Natural killer cell (primary cell): Measurements from ENCODE around the gene GPER1. TPM values are rescaled to one million over a fixed set of nuclear protein-coding genes. Genes with fewer than 3 reads are reported as not detected.

Experiments
- ATAC-seq, 3 donors: fragments of 150-1000 bp in 2 of 3; fragments of 200-7000 bp in 1 of 3; cut with Tn5 transposase; 1 replicate in 1 of 3; 2 replicates in 2 of 3; pipeline ENCODE4 v1.10.0; 2021; ENCODE audit warnings: mild to moderate bottlenecking in 2 of 3, moderate library complexity in 2 of 3
- DNase-seq, 2 donors: peaks; one replicate each; pipeline versions ENCODE4 v3.0.0 to v3.0.0-alpha.2; 2013 to 2021; ENCODE audit warnings: mixed read lengths in 1 of 2
- H3K27ac ChIP-seq: one replicate; pipeline ENCODE4 v1.5.1; 2013; ENCODE audit warnings: mild to moderate bottlenecking, low read length
- H3K27me3 ChIP-seq: one replicate; pipeline ENCODE4 v1.6.1; 2013; ENCODE audit warnings: low read length; ENCODE audit not compliant: control insufficient read depth, insufficient read depth
- H3K36me3 ChIP-seq: one replicate; pipeline ENCODE4 v1.6.1; 2013; ENCODE audit warnings: low read length; ENCODE audit not compliant: control insufficient read depth, insufficient read depth
- H3K4me1 ChIP-seq: one replicate; pipeline ENCODE4 v1.6.1; 2013; ENCODE audit warnings: low read length; ENCODE audit not compliant: control insufficient read depth, insufficient read depth
- H3K4me3 ChIP-seq: one replicate; pipeline ENCODE4 v1.5.1; 2013; ENCODE audit warnings: low read length
- H3K9me3 ChIP-seq: one replicate; pipeline ENCODE4 v1.6.1; 2013; ENCODE audit warnings: low read length; ENCODE audit not compliant: control insufficient read depth, insufficient read depth
- H3K27ac Mint-ChIP-seq, 2 donors: one replicate each; pipeline ENCODE4 v1.8.0; 2022; ENCODE audit warnings: mild to moderate bottlenecking in 2 of 2, mixed read lengths in 2 of 2, moderate library complexity in 1 of 2
- H3K27me3 Mint-ChIP-seq, 2 donors: one replicate each; pipeline ENCODE4 v1.8.0; 2022; ENCODE audit warnings: low read depth in 2 of 2, mixed read lengths in 2 of 2
- H3K36me3 Mint-ChIP-seq: one replicate; pipeline ENCODE4 v1.8.0; 2022; ENCODE audit warnings: mixed read lengths
- H3K4me1 Mint-ChIP-seq, 2 donors: one replicate each; pipeline ENCODE4 v1.8.0; 2022; ENCODE audit warnings: mixed read lengths in 2 of 2
- H3K4me3 Mint-ChIP-seq: one replicate; pipeline ENCODE4 v1.8.0; 2022; ENCODE audit warnings: mild to moderate bottlenecking, moderate library complexity, mixed read lengths
- H3K9me3 Mint-ChIP-seq, 2 donors: one replicate each; pipeline ENCODE4 v1.8.0; 2022; ENCODE audit warnings: mixed read lengths in 2 of 2
- WGBS: methylation state at CpG from one replicate; pipeline ENCODE4 v1.1.7; 2013; ENCODE audit warnings: missing lambda C conversion rate; ENCODE audit not compliant: insufficient coverage; 5-methylcytosine and 5-hydroxymethylcytosine counted together
- intact Hi-C: fragments of 100-400 bp; cut with micrococcal nuclease; formaldehyde crosslinking; loops from one replicate; pipeline ENCODE4 v1.14.2; 2022
- total RNA-seq, 4 donors: library from RNA; stranded (reverse); fragments of 120-200 nt in 1 of 4; gene quantifications; one replicate each; pipeline versions ENCODE4 v1.2.3 to v1.2.4, GENCODE V29; 2013 to 2022
- TF ChIP-seq, protein P1 (sequence below): fragments of 200-600 bp; IDR thresholded peaks from one replicate; pipeline ENCODE4 v1.8.0; 2022; ENCODE audit warnings: antibody characterized with exemption

Gene GPER1
- total RNA-seq, 3 donors from 2014 or later (not counting 1 experiment from before 2014, with no cell fraction given): 0.25 to 0.26 TPM; not detected in 1

DNA sequence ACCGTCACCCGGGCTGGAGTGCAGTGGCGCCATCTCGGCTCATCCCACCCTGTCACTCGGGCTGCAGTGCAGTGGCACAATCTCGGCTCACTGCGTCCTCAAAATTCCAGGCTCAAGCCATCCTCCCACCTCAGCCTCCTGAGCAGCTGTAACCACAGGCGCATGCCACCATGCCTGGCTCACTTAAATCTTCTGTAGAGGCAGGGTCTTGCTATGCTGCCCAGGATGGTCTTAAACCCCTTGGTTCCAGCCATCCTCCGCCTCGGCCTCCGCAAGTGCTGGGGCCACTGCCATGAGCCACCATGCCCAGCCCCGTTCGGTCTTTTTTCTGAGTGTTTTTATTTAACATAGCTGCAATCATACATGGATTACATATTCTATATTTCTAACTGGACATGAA lies 41.5 kb downstream of the GPER1 start:
- Mint-ChIP-seq H3K4me3 (no peak overlapping the region), H3K27me3 (no peaks in the 10 kb centered on the region), H3K36me3 (no peaks in the 10 kb centered on the region), H3K9me3 (no peaks in the 10 kb centered on the region), H3K4me1 (no peaks in the 10 kb centered on the region), H3K27ac (no peak overlapping the region)
- Histone ChIP-seq H3K4me1 (no peaks in the 10 kb centered on the region), H3K36me3 (peaks cover 4% of the 10 kb centered on the region), H3K27ac (no peak overlapping the region), H3K27me3 (no peaks in the 10 kb centered on the region), H3K9me3 (no peaks in the 10 kb centered on the region), H3K4me3 (no peak overlapping the region)
- intact Hi-C loops: no loop called here
- ATAC-seq (no peak), DNase-seq (no peak)
- WGBS: 96% methylated on average over 13 of the region's 13 CpGs
- TF ChIP-seq, protein P1, sequence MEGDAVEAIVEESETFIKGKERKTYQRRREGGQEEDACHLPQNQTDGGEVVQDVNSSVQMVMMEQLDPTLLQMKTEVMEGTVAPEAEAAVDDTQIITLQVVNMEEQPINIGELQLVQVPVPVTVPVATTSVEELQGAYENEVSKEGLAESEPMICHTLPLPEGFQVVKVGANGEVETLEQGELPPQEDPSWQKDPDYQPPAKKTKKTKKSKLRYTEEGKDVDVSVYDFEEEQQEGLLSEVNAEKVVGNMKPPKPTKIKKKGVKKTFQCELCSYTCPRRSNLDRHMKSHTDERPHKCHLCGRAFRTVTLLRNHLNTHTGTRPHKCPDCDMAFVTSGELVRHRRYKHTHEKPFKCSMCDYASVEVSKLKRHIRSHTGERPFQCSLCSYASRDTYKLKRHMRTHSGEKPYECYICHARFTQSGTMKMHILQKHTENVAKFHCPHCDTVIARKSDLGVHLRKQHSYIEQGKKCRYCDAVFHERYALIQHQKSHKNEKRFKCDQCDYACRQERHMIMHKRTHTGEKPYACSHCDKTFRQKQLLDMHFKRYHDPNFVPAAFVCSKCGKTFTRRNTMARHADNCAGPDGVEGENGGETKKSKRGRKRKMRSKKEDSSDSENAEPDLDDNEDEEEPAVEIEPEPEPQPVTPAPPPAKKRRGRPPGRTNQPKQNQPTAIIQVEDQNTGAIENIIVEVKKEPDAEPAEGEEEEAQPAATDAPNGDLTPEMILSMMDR: no peak

DNA sequence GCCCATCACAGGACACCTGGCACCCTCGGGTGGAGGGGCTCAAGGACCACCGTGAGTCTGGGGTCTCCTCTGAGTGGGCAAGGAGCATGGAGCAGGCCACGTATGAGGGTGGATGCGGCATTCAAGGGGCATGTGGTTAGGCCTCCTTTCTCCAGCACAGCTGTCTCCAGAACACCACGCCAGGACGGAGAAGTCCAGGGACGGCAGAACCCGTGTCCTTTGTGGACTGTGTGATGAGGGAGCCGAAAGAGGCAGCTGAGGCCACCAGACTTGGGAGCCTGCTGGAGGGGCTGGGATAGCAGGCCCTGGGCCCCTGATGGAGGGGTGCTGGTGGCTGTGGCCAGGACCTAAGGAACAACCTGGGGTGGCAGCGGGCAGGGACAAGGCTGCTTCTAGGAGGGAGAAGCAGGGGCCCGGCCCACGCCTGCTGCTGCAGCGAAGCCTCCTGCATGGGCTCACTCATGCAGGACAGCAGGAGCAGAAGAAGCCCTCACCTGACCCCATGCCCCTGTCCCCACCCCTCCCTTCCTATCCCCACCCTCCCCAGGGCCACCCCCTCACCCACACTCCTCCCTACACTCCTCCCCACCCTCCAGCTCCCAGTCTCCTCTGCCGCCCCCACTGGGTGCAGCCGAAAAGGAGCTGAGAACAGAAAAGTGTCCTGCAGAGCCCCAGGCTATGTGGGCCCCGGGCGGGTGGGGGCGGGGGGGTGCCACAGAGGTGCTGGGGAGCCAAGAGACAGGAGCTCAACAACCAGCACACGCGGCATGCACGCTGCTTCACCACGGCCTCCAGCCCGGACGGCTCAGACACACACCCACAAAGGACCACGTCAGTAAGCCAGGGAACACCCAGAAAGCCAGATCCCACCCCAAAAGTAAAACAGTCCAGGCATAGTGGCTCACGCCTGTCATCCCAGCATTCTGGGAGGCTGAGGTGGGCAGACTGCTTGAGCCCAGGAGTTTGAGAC lies 42.4 kb downstream of the GPER1 start:
- Histone ChIP-seq H3K27ac (no peak overlapping the region), H3K4me3 (no peak overlapping the region), H3K9me3 (no peaks in the 10 kb centered on the region), H3K36me3 (peaks cover 4% of the 10 kb centered on the region), H3K4me1 (no peaks in the 10 kb centered on the region), H3K27me3 (no peaks in the 10 kb centered on the region)
- TF ChIP-seq, protein P1: no peak
- Mint-ChIP-seq H3K4me1 (no peaks in the 10 kb centered on the region), H3K27me3 (no peaks in the 10 kb centered on the region), H3K27ac (no peak overlapping the region), H3K9me3 (no peaks in the 10 kb centered on the region), H3K36me3 (no peaks in the 10 kb centered on the region), H3K4me3 (no peak overlapping the region)
- intact Hi-C loops: no loop called here
- DNase-seq (no peak), ATAC-seq (no peak)
- 96% methylated on average over 26 of the region's 26 CpGs for WGBS

DNA sequence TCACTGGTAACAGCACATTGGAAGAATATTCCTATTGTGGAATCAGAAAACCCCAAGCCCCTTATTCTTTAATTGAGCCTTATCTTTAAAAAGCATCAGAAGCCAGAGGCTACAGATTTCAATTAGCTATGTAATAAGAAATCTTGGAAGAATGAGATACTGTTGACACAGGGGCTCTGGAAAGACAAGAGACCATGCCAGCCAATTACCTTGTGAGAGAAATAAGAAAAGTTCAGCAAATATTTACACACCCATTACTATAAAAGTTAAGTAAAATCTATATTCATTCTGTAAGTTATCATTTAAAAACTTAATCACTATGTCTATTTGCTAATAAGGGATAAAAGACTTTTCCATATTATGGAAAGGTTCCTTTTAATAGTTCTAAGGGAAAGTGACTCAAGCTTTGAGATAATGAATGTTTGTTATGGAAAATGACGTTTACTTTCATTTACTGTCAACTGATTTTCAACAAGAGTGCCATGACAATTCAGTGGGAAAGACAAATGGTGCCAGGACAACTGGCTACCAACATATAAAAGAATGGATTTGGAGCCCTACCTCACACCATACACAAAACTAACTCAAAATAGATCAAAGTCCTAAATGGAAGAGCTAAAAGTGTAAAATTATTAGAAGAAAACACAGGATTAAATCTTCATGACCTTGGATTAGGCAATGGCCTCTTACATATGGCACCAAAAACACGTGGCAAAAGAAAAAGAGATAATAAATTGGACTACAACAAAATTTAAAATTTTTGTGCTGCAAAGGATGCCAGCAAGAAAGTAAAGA lies 43.8 kb downstream of the GPER1 start:
- Histone ChIP-seq H3K4me3 (no peak overlapping the region), H3K4me1 (no peaks in the 10 kb centered on the region), H3K36me3 (peaks cover 2% of the 10 kb centered on the region), H3K27me3 (no peaks in the 10 kb centered on the region), H3K9me3 (no peaks in the 10 kb centered on the region), H3K27ac (no peak overlapping the region)
- TF ChIP-seq, protein P1: no peak
- H3K27me3 Mint-ChIP-seq: no peaks in the 10 kb centered on the region
- DNase-seq: no peak
- H3K4me3 Mint-ChIP-seq: no peak overlapping the region
- H3K27ac Mint-ChIP-seq: no peak overlapping the region
- peaks cover 2% of the 10 kb centered on the region in 2 donors for H3K4me1 Mint-ChIP-seq
- intact Hi-C loops: no loop called here
- WGBS: 92% methylated on average over 1 of the region's 2 CpGs
- no peaks in the 10 kb centered on the region for H3K9me3 Mint-ChIP-seq
- no peaks in the 10 kb centered on the region for H3K36me3 Mint-ChIP-seq
- no peak for ATAC-seq
